Ureter (tissue), 1 donor: ENCODE results near the gene PMIS2. TPM values are rescaled to one million over a fixed set of nuclear protein-coding genes. Genes with fewer than 3 reads are reported as not detected.
A peak's percentile ranks its signal among the peaks of the same experiment; 100 is the strongest.

Source experiments
- DNase-seq: peaks from one replicate; pipeline ENCODE4 v3.0.0-alpha.2; 2020; ENCODE audit warnings: low spot score
- total RNA-seq: library from RNA; stranded (reverse); gene quantifications from one replicate; pipeline ENCODE4 v1.2.4, GENCODE V29; 2023
- donor health status: DM: yes; HTN: yes; CAD: no.

The PMIS2 gene
- total RNA-seq, 1 donor from 2014 or later: not detected

- peak; percentile 98 for DNase-seq
Measured at GRCh38 chr19:35628565-35629331, 42.8 kb downstream of the PMIS2 start, which contains the start of gene RBM42. Gene RBM42, plus strand, starts transcription at chr19:35629036. Its CDS starts 118 bp downstream, at chr19:35629154.

- no peak for DNase-seq
Measured at GRCh38 chr19:35629332-35629633, 43.3 kb downstream of the PMIS2 start.

GRCh38 chr19:35633727-35634440 lies 47.9 kb downstream of the PMIS2 start:
- no peak for DNase-seq

GRCh38 chr19:35636651-35637050 lies 50.7 kb downstream of the PMIS2 start:
- DNase-seq: no peak

Other genes starting within 250 kb of the PMIS2 start
- not detected for gene FFAR1, start 238.3 kb upstream of the PMIS2 start, total RNA-seq
- gene FFAR3, start 227.7 kb upstream of the PMIS2 start, total RNA-seq: not detected
- gene GPR42, start 215.1 kb upstream of the PMIS2 start, total RNA-seq: not detected
- gene FFAR2, start 137.9 kb upstream of the PMIS2 start, total RNA-seq: 0.36 TPM
- gene KRTDAP, start 95.7 kb upstream of the PMIS2 start, total RNA-seq: not detected
- gene DMKN, start 72.5 kb upstream of the PMIS2 start, total RNA-seq: 131 TPM
- not detected for gene SBSN, start 57.9 kb upstream of the PMIS2 start, total RNA-seq
- gene GAPDHS, start 52.7 kb upstream of the PMIS2 start, total RNA-seq: not detected
- gene TMEM147, start 40.5 kb upstream of the PMIS2 start, total RNA-seq: 113 TPM
- not detected for gene ATP4A, start 22.5 kb upstream of the PMIS2 start, total RNA-seq
- gene HAUS5, start 26.6 kb downstream of the PMIS2 start, total RNA-seq: 19.2 TPM
- gene RBM42, start 42.9 kb downstream of the PMIS2 start, total RNA-seq: 66.6 TPM
- 1.1 TPM for gene ETV2, start 55.6 kb downstream of the PMIS2 start, total RNA-seq
- gene COX6B1, start 62.1 kb downstream of the PMIS2 start, total RNA-seq: 473 TPM
- 631 TPM for gene UPK1A, start 80.3 kb downstream of the PMIS2 start, total RNA-seq
- gene ZBTB32, start 118.4 kb downstream of the PMIS2 start, total RNA-seq: not detected
- gene KMT2B, start 131.8 kb downstream of the PMIS2 start, total RNA-seq: 43.7 TPM
- 14.7 TPM for gene IGFLR1, start 156.3 kb downstream of the PMIS2 start, total RNA-seq
- 32.9 TPM for gene U2AF1L4, start 159.2 kb downstream of the PMIS2 start, total RNA-seq
- 81.1 TPM for gene PSENEN, start 159.5 kb downstream of the PMIS2 start, total RNA-seq
- gene LIN37, start 162.4 kb downstream of the PMIS2 start, total RNA-seq: 7.2 TPM
- 80.9 TPM for gene HSPB6, start 170.9 kb downstream of the PMIS2 start, total RNA-seq
- 51.1 TPM for gene PROSER3, start 172.0 kb downstream of the PMIS2 start, total RNA-seq
- 17.8 TPM for gene ARHGAP33, start 189.4 kb downstream of the PMIS2 start, total RNA-seq
- not detected for gene PRODH2, start 226.7 kb downstream of the PMIS2 start, total RNA-seq